Lower leg skin (tissue), 4 donors: Measurements from ENCODE around the gene ARRDC1. TPM values are rescaled to one million over a fixed set of nuclear protein-coding genes. Genes with fewer than 3 reads are reported as not detected.
"Not testable (repeated sequence)": the region's sequence is repeated elsewhere in the genome, so short reads cannot be mapped to it uniquely, and the experiment has no call there.

Source experiments
- DNase-seq, 2 donors: peaks; one replicate each; pipeline ENCODE4 v3.0.0-alpha.2; 2019; ENCODE audit warnings: low spot score in 2 of 2
- H3K4me3 ChIP-seq: fragments of 200-600 bp; sonication (generic); 2 replicates; pipeline ENCODE4 v1.5.1; 2017; ENCODE audit warnings: mild to moderate bottlenecking, low read depth; ENCODE audit not compliant: poor library complexity, severe bottlenecking
- POLR2A ChIP-seq, 2 donors: fragments of 450-650 bp; IDR thresholded peaks; one replicate each; pipeline ENCODE4 v1.6.1; 2016 to 2017; ENCODE audit warnings: antibody characterized with exemption in 2 of 2, mild to moderate bottlenecking in 1 of 2, moderate library complexity in 1 of 2
- WGBS, 2 donors: methylation state at CpG; one replicate each; pipeline ENCODE4 v1.1.5; 2018; 5-methylcytosine and 5-hydroxymethylcytosine counted together
- intact Hi-C: fragments of 100-400 bp; cut with DNase I; formaldehyde crosslinking; loops from one replicate; pipeline ENCODE4 v1.15.0; 2023; ENCODE audit warnings: low total_unique reads
- total RNA-seq, 4 donors: library from RNA; depleted of rRNA; stranded (reverse); fragments of >200 nt; gene quantifications; one replicate each; pipeline ENCODE4 v1.1.0, GENCODE V29; 2016
- TF ChIP-seq, protein P1 (sequence below), 3 donors: fragments of 450-650 bp; IDR thresholded peaks; one replicate each; pipeline ENCODE4 v1.5.1; 2016; ENCODE audit warnings: antibody characterized with exemption in 3 of 3, mild to moderate bottlenecking in 3 of 3, moderate library complexity in 2 of 3

The ARRDC1 gene, protein sequence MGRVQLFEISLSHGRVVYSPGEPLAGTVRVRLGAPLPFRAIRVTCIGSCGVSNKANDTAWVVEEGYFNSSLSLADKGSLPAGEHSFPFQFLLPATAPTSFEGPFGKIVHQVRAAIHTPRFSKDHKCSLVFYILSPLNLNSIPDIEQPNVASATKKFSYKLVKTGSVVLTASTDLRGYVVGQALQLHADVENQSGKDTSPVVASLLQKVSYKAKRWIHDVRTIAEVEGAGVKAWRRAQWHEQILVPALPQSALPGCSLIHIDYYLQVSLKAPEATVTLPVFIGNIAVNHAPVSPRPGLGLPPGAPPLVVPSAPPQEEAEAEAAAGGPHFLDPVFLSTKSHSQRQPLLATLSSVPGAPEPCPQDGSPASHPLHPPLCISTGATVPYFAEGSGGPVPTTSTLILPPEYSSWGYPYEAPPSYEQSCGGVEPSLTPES
- total RNA-seq: 100 to 1,000 TPM in 2 of 4 donors, 10 to 100 TPM in 2; 69.4 to 161 (median 91.9) TPM

DNA sequence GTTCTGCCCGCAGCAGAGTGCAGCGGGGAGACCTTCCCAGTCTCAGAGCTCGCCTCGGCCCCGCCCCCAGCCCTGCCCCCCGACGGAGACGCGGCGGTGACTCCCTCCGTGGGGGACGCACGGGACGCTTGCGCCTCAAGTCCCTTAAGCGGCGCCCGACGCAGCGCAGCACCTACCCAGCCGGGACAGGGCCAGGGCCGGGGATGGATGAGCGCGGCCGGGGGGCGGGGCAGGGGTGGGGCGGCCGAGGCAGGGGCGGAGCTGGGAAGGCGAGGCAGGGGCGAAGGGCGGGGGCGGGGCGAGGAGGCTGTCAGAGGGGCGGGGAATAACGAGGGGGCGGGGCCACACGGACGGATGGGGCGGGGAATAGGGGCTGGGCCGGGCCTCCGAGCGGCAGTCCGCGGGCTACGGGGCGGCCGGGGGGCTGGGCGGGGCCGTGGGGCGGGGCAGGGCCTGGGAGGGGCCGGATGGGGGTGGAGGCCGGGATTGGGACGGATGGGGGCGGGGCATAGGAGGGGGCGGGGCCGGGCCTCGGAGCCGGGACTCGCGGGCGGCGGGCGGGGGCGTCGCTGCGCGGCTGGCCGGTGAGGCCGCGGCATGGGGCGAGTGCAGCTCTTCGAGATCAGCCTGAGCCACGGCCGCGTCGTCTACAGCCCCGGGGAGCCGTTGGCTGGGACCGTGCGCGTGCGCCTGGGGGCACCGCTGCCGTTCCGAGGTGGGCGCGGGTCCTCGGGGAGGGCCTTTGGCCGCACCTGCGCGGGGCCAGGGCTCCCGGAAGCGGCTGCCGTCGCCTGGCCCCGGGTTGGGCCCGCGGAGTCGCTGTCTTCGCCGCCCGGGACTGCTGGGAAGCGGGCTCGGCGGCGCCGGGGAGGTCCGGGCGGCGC is at the start of gene ARRDC1:
ARRDC1 (plus strand) TSS at position 566 of the 884 bp plus-strand sequence; CDS start at position 598, 32 bp downstream.
- WGBS, 2 donors: 0% methylated on average over 41 of the region's 111 CpGs; no CpG with 5 or more reads in 1 of the 2 donors
- TF ChIP-seq POLR2A (IDR thresholded peaks at IDR 0.05): no peak
- TF ChIP-seq, protein P1, sequence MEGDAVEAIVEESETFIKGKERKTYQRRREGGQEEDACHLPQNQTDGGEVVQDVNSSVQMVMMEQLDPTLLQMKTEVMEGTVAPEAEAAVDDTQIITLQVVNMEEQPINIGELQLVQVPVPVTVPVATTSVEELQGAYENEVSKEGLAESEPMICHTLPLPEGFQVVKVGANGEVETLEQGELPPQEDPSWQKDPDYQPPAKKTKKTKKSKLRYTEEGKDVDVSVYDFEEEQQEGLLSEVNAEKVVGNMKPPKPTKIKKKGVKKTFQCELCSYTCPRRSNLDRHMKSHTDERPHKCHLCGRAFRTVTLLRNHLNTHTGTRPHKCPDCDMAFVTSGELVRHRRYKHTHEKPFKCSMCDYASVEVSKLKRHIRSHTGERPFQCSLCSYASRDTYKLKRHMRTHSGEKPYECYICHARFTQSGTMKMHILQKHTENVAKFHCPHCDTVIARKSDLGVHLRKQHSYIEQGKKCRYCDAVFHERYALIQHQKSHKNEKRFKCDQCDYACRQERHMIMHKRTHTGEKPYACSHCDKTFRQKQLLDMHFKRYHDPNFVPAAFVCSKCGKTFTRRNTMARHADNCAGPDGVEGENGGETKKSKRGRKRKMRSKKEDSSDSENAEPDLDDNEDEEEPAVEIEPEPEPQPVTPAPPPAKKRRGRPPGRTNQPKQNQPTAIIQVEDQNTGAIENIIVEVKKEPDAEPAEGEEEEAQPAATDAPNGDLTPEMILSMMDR (IDR thresholded peaks at IDR 0.05): no peak
- intact Hi-C loops: no loop called here
- peak; percentile 91 to 98 for DNase-seq
- H3K4me3 ChIP-seq: peak within 1 kb of the TSS; percentile 89

DNA sequence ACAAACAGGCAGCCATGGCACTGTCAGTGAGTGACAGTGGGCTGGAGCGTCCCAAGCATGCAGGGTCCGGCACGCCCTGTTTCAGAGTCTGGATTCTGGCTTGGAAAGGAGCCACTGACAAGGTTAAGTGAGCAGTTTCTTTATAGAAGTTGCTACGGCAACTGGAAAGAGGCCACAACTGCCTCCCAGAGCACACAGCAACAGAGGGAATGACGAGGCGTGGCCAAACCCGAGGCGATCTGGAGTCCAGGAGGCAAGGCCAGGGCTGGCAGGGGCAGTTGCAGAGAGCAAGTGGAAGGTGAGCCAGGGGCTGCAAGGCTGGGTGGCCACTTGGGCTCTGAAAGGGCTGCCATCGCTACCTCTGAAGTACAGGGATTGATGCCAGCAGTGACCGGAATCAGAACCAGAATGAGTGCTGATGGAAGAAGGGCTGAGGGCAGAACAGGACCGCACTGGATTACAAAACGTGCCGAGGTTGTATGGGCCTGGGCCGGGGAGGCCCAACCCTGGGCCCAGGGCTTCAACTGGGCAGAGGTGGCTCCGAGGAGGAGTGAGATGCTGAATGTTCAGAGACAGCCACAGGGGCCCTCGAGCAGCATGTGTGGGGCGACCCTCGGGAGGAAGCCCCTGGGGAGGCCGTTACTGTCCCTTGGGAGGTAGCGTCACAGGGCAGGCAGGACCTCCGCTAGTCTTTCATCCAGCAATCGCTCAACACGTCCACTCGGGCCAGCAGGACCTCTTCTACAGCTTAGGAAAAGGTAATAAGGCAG is 49.2 kb upstream of the ARRDC1 start:
- no peak for DNase-seq
- WGBS, 2 donors: 78 to 80% methylated on average over 24 of the region's 24 CpGs
- TF ChIP-seq, protein P1 (IDR thresholded peaks at IDR 0.05): no peak
- no peak for TF ChIP-seq POLR2A (IDR thresholded peaks at IDR 0.05)
- no peak overlapping the region for H3K4me3 ChIP-seq
- intact Hi-C loops: no loop called here

DNA sequence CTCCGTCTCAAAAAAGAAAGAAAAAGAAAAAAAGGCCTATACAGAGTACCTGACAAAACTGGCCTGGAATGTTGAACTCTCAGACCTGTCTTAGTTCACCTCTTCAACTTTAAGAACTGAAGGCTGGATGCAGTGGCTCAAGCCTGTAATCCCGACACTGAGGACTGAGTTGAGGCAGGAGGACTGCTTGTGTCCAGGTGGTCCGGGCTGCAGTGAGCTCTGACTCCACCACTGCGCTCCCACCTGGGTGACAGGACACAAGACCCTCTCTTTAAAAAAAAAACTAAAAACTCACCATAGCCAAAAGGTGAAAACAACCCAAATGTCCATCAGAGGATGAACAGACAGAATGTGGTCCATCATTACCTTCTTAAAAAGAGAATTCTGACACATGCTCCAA is 47.4 kb upstream of the ARRDC1 start:
- H3K4me3 ChIP-seq: no peak overlapping the region
- intact Hi-C loops: no loop called here
- TF ChIP-seq, protein P1 (IDR thresholded peaks at IDR 0.05): no peak
- 94% methylated on average over 4 of the region's 4 CpGs for WGBS, 2 donors
- DNase-seq: no peak

DNA sequence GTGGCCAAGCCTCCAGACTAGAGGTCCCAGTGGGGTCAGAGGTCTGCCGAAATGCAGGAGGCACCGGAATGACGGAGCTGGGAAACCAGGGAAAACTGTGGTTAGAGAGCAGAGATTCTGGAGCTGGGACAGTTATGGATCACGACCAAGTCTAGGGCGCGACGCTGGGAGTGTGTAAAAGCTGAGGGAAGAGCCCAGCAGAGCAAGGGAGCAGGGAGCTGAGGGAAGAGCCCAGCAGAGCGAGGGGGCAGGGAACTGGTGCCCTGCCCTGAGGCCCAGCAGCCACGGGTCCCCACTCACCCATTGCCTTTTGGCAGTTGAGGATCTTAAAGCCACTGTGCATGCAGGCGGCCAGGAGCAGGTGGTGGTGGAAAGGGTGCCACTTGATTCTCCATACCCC is 41.4 kb upstream of the ARRDC1 start:
- no peak overlapping the region for H3K4me3 ChIP-seq
- intact Hi-C loops: no loop called here
- no peak for TF ChIP-seq POLR2A (IDR thresholded peaks at IDR 0.05)
- TF ChIP-seq, protein P1 (IDR thresholded peaks at IDR 0.05): no peak
- DNase-seq: no peak
- 87 to 88% methylated on average over 9 to 10 of the region's 10 CpGs for WGBS, 2 donors

DNA sequence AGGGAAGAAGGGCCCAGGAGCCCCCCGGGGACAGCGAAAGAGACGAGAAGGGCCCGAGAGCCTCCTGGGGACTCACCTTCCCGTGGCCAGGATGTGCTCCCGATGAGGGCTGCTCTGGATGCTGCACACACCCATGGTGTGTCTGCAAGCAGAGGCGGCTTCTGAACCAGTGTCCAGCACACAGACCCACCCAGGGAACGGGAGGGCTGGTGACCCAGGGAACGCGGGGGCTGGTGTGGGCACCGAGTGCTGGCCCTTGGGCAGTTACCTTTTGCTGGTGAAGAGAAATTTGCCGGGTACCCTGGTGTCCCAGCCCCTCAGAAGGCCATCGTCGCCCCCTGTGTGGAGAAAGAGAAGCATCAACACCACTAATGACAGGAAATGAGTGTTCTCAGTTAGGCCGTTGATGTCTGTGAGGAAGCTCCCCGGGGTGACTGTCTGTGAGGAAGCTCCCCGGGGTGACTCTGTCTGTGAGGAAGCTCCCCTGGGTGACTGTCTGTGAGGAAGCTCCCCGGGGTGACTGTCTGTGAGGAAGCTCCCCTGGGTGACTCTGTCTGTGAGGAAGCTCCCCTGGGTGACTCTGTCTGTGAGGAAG is 40.6 kb upstream of the ARRDC1 start:
- peak in 1 of 2 donors; percentile 75 for DNase-seq
- no peak overlapping the region for H3K4me3 ChIP-seq
- TF ChIP-seq POLR2A (IDR thresholded peaks at IDR 0.05): no peak
- TF ChIP-seq, protein P1 (IDR thresholded peaks at IDR 0.05): no peak
- intact Hi-C loops: no loop called here
- WGBS, 2 donors: 87 to 91% methylated on average over 14 to 17 of the region's 18 CpGs

DNA sequence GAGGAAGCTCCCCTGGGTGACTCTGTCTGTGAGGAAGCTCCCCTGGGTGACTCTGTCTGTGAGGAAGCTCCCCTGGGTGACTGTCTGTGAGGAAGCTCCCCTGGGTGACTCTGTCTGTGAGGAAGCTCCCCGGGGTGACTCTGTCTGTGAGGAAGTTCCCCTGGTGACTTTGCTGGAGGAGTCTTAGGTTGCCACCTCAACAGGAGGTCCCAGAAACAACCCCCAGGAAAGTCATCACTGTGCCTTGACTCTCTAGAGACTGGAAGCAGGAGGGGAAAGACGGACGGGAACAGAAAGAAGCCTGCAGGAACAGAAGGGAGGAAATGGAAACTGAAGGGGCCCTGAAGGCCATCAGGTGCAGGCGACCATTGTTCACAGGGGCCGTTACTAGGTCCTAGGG is 37.0 kb upstream of the ARRDC1 start:
- 94 to 95% methylated on average over 5 of the region's 5 CpGs for WGBS, 2 donors
- DNase-seq, H3K4me3 ChIP-seq, intact Hi-C loops: not testable (repeated sequence)
